Gastrocnemius medialis (tissue), 4 donors: ENCODE data around the gene CEP70. TPM values are rescaled to one million over a fixed set of nuclear protein-coding genes. Genes with fewer than 3 reads are reported as not detected.
"Not testable (repeated sequence)": the region's sequence is repeated elsewhere in the genome, so short reads cannot be mapped to it uniquely, and the experiment has no call there.

Experiments
- ATAC-seq, 2 donors: fragments of 150-250 bp; one replicate each; pipeline ENCODE4 v1.9.1; 2016
- DNase-seq, 2 donors: peaks; one replicate each; pipeline ENCODE4 v3.0.0-alpha.2; 2019
- H3K27ac ChIP-seq, 4 donors: fragments of 200-600 bp; sonication (generic); 1 replicate in 1 of 4; 2 replicates in 3 of 4; pipeline ENCODE4 v1.5.1; 2016 to 2018; ENCODE audit warnings: mild to moderate bottlenecking in 2 of 4, moderate library complexity in 1 of 4
- H3K27me3 ChIP-seq, 3 donors: fragments of 200-600 bp; sonication (generic) in 2 of 3; 1 replicate in 1 of 3; 2 replicates in 2 of 3; pipeline versions ENCODE4 v1.5.1 to v1.6.0; 2016 to 2019; ENCODE audit warnings: mild to moderate bottlenecking in 1 of 3, moderate library complexity in 1 of 3
- H3K36me3 ChIP-seq, 2 donors: fragments of 200-600 bp; sonication (generic) in 1 of 2; one replicate each; pipeline ENCODE4 v1.5.1; 2017 to 2018
- H3K4me1 ChIP-seq, 2 donors: fragments of 200-600 bp; sonication (generic) in 1 of 2; one replicate each; pipeline ENCODE4 v1.5.1; 2016 to 2017; ENCODE audit warnings: mild to moderate bottlenecking in 2 of 2
- H3K4me3 ChIP-seq, 4 donors: fragments of 200-600 bp; sonication (generic) in 3 of 4; 1 replicate in 1 of 4; 2 replicates in 3 of 4; pipeline ENCODE4 v1.5.1; 2016 to 2019; ENCODE audit warnings: mild to moderate bottlenecking in 2 of 4
- H3K9me3 ChIP-seq, 3 donors: fragments of 200-600 bp; sonication (generic) in 2 of 3; 1 replicate in 1 of 3; 2 replicates in 2 of 3; pipeline ENCODE4 v1.5.1; 2016 to 2019
- CTCF ChIP-seq, 5 experiments: fragments of 450-650 bp in 3 of 5; fragments of 200-600 bp in 2 of 5; sonication (generic) in 2 of 5; IDR thresholded peaks in 4 of 5; conservative IDR thresholded peaks in 1 of 5; 1 replicate in 4 of 5; 2 replicates in 1 of 5; pipeline ENCODE4 v1.5.1; 2016 to 2019; ENCODE audit warnings: antibody characterized with exemption in 5 of 5, mild to moderate bottlenecking in 3 of 5, moderate library complexity in 3 of 5
- POLR2A ChIP-seq, 2 donors: fragments of 450-650 bp; IDR thresholded peaks; one replicate each; pipeline ENCODE4 v1.6.1; 2017; ENCODE audit warnings: antibody characterized with exemption in 2 of 2, mild to moderate bottlenecking in 2 of 2, moderate library complexity in 2 of 2
- in situ Hi-C, 4 donors: fragments of 200-750 bp; cut with MboI; loops; one replicate each; pipeline versions ENCODE4 v1.15.0 to v1.8.0; 2017; ENCODE audit warnings: low sequenced_read_pairs in 4 of 4
- intact Hi-C: fragments of 100-400 bp; cut with DNase I; formaldehyde crosslinking; loops from one replicate; pipeline ENCODE4 v1.15.1; 2023; ENCODE audit warnings: low total_unique reads
- total RNA-seq, 4 donors: library from RNA; depleted of rRNA; stranded (reverse); fragments of >200 nt; gene quantifications; one replicate each; pipeline versions ENCODE4 v1.1.0 to v1.2.3, GENCODE V29; 2016

The CEP70 gene
- total RNA-seq, 4 donors from 2014 or later: 9.8 to 17.4 (median 12.3) TPM

- no peak for ATAC-seq
- Histone ChIP-seq H3K4me3 (no peak overlapping the region), H3K36me3 (no peaks in the 10 kb centered on the region), H3K4me1 (no peaks in the 10 kb centered on the region), H3K27me3 (no peaks in the 10 kb centered on the region), H3K9me3 (no peaks in the 10 kb centered on the region), H3K27ac (no peak overlapping the region)
- intact Hi-C loops: no loop called here
- DNase-seq: no peak
- no peak for TF ChIP-seq POLR2A (IDR thresholded peaks at IDR 0.05)
- TF ChIP-seq CTCF (IDR thresholded peaks at IDR 0.05 in 4 of 5, conservative IDR thresholded peaks at IDR 0.05 in 1 of 5): no peak
- in situ Hi-C loops: no loop called here
These were observed 6.2 kb upstream of the CEP70 start for GRCh38 chr3:138600100-138600745.

GRCh38 chr3:138598534-138598933 is 4.5 kb upstream of the CEP70 start:
- Histone ChIP-seq H3K4me1 (peaks cover 0 to 4% of the 10 kb centered on the region in 2 donors), H3K36me3 (no peaks in the 10 kb centered on the region), H3K9me3 (no peaks in the 10 kb centered on the region), H3K27ac (no peak overlapping the region), H3K4me3 (no peak overlapping the region), H3K27me3 (no peaks in the 10 kb centered on the region)
- ATAC-seq (no peak), DNase-seq (no peak)
- in situ Hi-C loops: loop anchor here (5.0 to 10.0 kb wide), 2 partner anchors 319 to 326 kb away; no protein-coding TSS in a partner anchor
- TF ChIP-seq CTCF (IDR thresholded peaks at IDR 0.05 in 4 of 5, conservative IDR thresholded peaks at IDR 0.05 in 1 of 5) (no peak), POLR2A (IDR thresholded peaks at IDR 0.05) (no peak)
- intact Hi-C loops: loop anchor here (10.0 kb wide), 1 partner anchor 726 kb away; no protein-coding TSS in a partner anchor

GRCh38 chr3:138597186-138597976 is 3.3 kb upstream of the CEP70 start:
- H3K4me3 ChIP-seq, ATAC-seq, H3K27me3 ChIP-seq, H3K36me3 ChIP-seq, H3K9me3 ChIP-seq, DNase-seq, H3K27ac ChIP-seq, H3K4me1 ChIP-seq: not testable (repeated sequence)
- intact Hi-C loops: loop anchor here (10.0 kb wide), 1 partner anchor 727 kb away; no protein-coding TSS in a partner anchor
- in situ Hi-C loops: loop anchor here (5.0 to 10.0 kb wide), 2 partner anchors 320 to 327 kb away; no protein-coding TSS in a partner anchor

- H3K27me3 ChIP-seq: no peaks in the 10 kb centered on the region
- no peaks in the 10 kb centered on the region for H3K36me3 ChIP-seq
- no peak for ATAC-seq
- intact Hi-C loops (loop anchor here (1.0 to 10.0 kb wide), 7 partner anchors 14 to 1082 kb away; partner anchors contain the start of genes ARMC8, NMNAT3 and PIK3CB), in situ Hi-C loops (loop anchor here (5.0 to 10.0 kb wide), 2 partner anchors 322 to 330 kb away; no protein-coding TSS in a partner anchor)
- H3K27ac ChIP-seq: peak overlapping the region; percentile 87 to 95 (median 92)
- TF ChIP-seq CTCF (IDR thresholded peaks at IDR 0.05 in 4 of 5, conservative IDR thresholded peaks at IDR 0.05 in 1 of 5) (peak in 1 of 5 experiments; percentile 0), POLR2A (IDR thresholded peaks at IDR 0.05) (no peak)
- peaks cover 0 to 9% of the 10 kb centered on the region in 2 donors for H3K4me1 ChIP-seq
- no peaks in the 10 kb centered on the region for H3K9me3 ChIP-seq
- H3K4me3 ChIP-seq: peak overlapping the region in 3 of 4 donors; percentile 76 to 86 (median 83)
- no peak for DNase-seq
These were observed 1.0 kb upstream of the CEP70 start for GRCh38 chr3:138594935-138595610.
